ENCODE data around the gene CD99L2.
"Not testable (repeated sequence)": the region's sequence is repeated elsewhere in the genome, so short reads cannot be mapped to it uniquely, and the experiment has no call there.

Gene CD99L2

DNA sequence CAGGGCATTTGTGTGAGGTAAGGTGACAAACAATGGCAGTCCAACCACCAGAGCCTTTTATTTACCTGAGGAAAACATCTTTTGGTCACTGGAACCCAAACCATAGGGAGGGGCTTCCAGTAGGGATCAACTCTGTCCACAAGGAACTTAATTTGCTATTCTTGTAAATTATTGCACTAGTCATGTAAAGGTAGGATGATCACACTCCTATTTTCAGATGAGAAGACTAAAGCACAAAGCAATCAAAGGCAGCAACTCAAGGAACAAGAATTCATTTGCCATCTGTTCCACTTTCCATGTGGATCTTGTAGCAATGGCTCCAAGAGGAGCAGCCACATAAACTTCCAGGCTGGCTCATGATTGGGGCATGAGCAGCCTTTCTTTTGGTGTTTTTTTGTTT lies 35.3 kb downstream of the CD99L2 start:
- FAIRE-seq (no peak), DNase-seq (ENCODE audit: extremely low spot score, insufficient read length, low read depth) (no peak)

DNA sequence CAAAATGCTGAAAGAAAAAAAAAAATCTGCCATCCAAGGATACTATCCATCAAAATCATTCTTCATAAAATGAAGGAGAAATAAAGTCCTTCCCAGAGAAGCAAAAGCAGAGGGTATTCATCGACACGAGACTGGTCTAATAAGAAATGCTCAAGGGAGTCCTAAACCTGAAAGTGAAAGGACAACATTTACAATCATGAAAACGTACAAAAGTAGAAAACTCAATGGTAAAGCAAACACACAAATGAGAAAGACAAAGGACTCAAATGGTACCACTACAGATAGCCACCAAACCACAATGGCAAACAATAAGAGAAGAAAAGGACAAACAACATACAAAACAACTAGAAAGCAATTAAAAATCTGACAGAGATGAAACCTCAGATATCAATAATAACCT lies 41.0 kb downstream of the CD99L2 start:
- FAIRE-seq (no peak), DNase-seq (ENCODE audit: extremely low spot score, insufficient read length, low read depth) (no peak)

DNA sequence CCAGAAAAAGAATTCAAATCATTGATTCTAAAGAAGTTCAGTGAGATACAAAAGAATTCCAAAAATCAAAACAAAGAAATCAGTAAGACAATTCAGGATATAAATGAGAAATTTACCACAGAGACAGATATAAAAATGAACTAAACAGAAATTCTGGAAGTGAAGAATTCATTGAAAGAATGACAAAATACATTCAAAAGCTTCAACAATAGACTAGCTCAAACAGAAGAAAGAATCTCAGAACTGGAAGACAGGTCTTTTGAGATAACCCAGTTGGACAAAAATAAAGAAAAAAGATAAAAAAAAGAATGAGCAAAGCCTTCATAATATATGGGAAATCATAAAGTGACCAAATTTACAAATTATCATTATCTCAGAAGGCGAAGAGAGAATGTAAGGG lies 41.7 kb downstream of the CD99L2 start:
- FAIRE-seq (peak; percentile 26), DNase-seq (ENCODE audit: extremely low spot score, insufficient read length, low read depth) (no peak)

DNA sequence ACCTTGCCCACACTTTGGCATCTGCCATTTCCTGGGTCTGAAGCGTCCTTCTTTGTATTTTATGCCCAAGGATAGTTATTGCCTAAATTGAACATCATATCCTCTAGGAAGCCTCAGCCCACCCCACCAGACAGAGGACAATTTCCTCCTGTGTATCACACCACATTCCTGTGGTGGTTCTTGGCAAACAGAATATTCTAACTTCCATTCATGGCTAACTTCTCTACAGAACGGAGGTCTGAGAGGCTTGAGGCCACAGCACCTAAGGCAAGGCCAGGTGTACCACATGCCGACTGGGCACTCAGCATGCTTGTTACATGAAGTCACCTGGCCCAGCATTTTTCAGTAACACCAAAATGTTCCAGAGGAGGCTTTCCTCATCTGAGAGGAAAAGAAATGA lies 42.4 kb downstream of the CD99L2 start:
- DNase-seq (ENCODE audit: extremely low spot score, insufficient read length, low read depth) (no peak), FAIRE-seq (no peak)

DNA sequence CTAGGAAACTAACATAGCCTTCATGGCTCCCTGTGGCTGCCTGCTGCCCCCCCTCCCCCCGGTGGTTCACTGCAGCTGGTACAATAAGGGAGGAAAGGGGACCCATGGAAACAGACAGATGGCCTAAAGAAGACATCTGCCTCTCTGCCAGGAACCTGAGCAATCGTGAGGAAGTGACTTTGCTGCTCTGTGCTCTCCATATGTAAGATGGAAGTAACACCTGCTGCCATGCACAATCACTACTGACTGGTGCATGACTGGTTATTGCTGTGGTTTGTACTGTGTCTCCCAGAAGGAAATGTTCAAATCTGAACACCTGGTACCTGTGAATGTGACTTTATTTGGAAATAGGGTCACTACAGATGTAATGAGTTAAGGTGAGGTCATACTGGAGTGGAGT lies 43.6 kb downstream of the CD99L2 start:
- FAIRE-seq (no peak), DNase-seq (ENCODE audit: extremely low spot score, insufficient read length, low read depth) (no peak)

DNA sequence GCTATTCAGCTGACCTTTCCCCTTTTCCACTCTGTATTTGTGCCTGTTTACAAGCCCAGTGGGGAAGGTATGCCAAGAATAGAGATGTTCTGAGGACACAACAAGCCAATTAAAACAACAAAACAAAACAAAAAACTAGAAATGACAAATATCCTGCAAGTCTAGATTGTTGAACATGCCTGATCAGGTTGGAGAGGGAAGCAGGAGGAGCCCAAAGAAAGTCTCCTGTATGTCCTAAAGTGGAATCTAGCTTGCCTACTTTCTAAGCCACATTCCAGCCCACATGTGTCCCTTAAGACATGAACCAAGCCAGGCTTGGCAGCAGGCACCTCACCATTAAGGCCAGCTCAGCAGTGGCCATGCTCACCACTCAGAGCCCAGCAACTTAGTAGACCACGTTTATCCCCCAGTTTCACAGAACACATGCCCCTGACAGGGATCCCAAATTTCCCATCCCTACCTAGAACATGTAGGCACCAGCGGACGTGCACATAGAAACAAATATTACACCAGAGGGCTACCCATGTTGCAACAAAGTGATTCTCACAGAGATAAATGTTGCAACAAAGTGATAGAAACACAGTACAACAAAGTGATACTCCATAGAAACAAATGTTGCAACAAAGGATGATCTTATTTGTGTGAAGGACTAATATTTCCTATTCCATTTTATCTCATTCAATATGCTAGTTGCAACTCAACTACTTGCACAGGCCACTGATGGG lies 48.3 kb downstream of the CD99L2 start:
- FAIRE-seq: no peak
- DNase-seq (ENCODE audit: extremely low spot score, insufficient read length, low read depth): no peak

DNA sequence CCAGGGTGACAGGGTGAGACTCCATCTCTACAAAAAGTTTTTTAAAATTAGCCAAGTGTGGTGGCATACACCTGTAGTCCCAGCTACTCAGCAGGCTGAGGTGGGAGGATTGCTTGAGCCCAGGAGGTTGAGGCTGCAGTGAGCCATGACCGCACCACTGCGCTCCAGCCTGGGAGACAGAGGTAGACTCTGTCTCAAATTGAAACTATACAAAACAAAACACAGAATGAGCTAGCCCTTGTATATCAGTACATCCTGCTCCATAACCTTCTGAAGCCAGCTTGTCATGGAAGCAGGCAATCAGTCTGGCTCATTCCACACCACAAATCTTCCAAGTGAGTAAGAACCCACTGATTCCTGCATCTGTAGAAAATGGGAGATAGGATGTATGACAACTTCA lies 49.0 kb downstream of the CD99L2 start:
- no peak for DNase-seq (ENCODE audit: extremely low spot score, insufficient read length, low read depth)
- FAIRE-seq: peak; percentile 78

DNA sequence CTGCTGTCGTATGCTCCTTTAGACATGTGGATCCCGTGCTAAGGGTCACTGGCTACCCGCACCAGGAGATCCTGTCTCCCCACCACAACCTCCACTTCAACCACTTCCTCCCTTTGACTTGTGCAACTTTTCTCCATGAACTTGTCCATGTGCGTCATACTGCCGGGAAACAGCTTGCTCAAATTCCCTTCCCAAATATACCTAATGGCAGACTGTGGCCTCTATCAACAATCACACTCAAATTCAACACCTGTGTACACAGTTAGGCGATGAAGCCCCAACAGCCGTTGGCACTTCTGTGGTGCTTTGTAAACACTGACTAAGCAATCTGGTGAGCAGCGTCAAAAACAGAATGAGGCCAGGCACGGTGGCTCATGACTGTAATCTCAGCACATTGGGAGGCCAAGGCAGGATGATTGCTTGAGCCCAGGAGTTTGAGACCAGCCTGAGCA lies 49.5 kb downstream of the CD99L2 start:
- DNase-seq (ENCODE audit: extremely low spot score, insufficient read length, low read depth) (no peak), FAIRE-seq (no peak)

DNA sequence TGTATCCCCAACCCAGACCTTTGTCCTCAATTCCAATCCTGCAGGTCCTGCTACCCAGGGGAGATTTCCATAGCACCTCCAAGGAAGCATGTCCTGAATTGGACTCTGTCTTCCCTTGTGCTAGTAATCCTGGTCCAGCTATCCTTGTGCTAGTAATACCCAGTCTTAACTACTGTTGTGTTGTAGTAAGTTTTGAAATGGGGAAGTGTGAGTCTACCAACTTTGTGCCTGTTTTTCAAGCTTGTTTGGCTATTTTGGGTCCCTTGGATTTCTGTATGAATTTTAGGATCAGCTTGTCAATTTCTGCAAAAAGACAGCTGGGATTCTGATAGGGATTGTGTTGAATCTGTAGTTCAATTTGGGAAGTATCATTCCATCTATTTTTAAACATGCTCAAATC lies 51.4 kb downstream of the CD99L2 start:
- FAIRE-seq: no peak

DNA sequence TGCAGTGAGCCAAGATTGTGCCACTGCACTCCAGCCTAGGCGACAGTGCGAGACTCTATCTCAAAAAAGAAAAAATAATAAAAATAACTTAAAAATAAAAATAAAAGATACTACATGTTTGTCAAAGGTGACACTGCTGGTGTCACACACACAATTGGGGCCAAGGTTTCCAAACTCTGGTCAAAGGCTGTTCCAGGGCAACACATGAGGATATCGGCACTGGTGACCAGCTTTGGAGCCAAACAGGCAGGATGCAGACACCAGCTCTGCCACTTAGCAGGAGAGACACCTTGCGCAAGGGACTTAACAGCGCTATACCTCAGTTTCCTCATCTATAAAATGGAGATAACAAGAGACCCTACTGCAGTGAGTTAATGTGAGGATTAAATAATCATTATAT lies 52.3 kb downstream of the CD99L2 start:
- FAIRE-seq: no peak
- no peak for DNase-seq (ENCODE audit: extremely low spot score, insufficient read length, low read depth)

More for the DNA sequence above, 51.4 kb downstream of the CD99L2 start:
- no peak for DNase-seq (ENCODE audit: extremely low spot score, insufficient read length, low read depth)

DNA sequence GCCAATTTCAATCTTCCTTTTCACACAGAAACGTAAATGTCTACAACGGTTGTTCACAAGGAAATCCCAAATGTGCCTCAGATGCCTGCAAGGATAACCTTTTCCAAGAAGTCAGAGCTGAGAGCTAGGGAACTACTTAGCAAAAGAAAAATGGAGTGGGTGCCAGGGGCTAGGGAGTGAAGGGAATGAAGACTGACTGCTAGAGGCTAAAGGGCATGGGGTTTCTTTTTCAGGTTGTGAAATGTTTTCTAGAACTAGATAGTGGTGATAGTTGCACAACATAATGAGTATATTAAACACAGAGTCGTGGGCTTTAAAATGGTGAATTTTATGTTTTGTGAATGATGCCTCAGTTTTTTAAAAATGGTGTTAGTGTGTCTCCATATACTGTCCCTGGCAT lies 53.4 kb downstream of the CD99L2 start:
- FAIRE-seq (no peak), DNase-seq (ENCODE audit: extremely low spot score, insufficient read length, low read depth) (no peak)

DNA sequence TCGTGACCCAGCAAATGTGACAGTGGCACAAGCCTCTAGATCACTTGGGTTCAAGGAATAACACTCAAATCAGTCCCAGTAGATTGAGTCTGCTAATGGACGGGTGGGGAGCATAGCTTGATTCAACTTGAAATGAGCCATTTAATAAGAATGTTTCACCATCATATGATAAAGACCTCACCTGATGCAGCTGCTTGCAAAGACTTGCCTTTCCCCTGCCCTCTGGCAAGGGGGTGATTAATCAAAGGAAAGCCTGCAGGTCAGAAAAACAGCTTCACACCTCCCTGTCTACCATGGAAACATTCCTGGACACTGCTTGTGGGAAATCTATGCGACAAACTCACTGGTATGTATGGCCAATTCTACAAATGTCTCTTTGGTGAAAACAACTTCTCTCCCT lies 54.5 kb downstream of the CD99L2 start:
- no peak for FAIRE-seq

DNA sequence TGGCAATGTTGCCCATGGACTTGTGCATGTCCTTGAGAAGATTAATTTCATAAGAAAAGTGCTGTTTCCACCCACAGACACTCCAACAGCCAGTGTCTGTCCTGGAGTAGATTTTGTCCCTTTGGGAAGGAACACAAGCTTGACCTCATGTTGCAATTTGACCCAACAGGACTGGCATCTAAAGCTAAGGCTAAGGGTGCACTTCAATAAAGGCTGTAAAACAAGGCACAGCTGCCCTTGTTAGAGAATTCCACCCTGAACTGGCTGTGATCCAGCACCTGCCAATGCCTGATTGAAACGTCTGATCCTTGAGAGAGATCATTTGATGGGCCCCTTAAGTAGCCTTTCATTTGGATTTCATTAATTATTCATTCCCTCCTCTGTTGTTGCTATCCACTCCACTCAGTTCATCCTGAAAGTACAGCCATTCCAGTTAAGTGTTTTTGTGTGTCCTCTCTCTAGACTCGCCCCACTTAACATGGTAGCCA lies 56.2 kb downstream of the CD99L2 start:
- FAIRE-seq (no peak), DNase-seq (ENCODE audit: extremely low spot score, insufficient read length, low read depth) (no peak)

More for the DNA sequence above, 54.5 kb downstream of the CD99L2 start:
- DNase-seq (ENCODE audit: extremely low spot score, insufficient read length, low read depth): no peak

DNA sequence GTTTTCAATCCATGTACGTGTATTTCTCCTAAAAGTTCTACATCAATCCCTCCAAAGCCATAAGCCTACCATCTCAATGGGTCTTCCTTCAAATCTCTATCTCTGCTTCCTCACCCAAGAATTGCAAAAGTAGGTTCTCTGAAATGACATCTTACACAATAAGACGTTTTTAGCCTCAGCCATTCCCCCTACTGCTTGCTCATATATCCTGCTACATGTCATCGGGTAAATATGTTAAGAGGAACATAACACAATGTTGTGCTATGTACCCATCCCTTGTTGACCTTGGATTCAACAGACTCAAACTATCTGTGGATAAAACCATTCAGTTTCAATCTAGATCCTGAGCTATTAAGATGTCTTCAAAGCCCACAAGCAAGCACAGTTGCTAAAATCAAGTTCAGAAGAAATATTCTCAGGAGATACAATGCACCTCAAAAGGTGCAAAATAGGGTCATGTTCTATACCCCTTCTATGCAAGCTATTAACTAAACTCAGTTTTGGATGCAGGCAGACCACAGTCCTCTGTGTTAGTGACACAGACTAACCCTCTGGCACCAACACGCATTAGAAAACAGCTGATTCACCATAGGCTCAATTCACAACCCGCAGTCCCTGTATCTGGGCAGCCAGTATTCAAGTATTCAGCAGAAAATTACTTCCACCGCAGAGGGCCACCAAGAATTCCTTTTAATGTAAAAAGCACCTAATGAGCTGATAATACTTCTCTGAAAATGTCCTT lies 56.8 kb downstream of the CD99L2 start:
- no peak for FAIRE-seq
- no peak for DNase-seq (ENCODE audit: extremely low spot score, insufficient read length, low read depth)

DNA sequence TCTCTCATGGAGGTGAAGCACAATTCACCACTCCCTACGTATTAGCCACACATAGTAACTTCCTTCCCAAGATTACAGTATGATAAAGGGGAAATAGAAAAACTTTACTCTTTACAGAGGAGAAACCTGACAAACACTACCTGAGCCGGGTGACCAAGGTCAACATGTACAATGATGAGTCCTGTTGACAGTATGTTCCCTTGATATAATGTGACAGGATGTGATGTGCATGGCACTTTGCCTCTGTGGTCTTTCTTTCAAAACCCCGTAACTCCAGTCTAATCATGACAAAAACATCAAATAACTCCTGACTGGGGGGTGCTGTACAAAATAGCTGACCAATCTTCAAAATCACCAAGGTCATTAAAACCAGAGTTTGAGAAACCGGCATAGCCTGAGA lies 60.6 kb downstream of the CD99L2 start:
- no peak for FAIRE-seq
- DNase-seq (ENCODE audit: extremely low spot score, insufficient read length, low read depth): no peak

DNA sequence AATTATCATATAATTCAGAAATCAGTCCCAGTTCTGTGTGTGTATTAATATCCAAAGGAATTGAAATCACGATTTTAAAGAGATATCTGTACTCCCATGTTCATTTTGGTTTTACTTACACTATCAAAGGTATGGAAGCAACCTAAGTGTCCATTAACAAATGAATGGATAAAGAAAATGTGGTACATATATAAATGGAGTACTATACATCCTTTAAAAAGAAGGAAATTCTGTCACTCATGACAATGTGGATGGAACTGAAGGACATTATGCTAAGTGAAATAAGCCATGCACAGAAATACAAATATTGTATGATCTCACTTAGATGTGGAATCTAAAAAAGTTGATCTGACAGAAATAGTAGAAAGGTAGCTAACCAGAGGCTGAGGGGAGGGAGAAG lies 63.8 kb downstream of the CD99L2 start:
- DNase-seq (ENCODE audit: extremely low spot score, insufficient read length, low read depth) (no peak), FAIRE-seq (no peak)

DNA sequence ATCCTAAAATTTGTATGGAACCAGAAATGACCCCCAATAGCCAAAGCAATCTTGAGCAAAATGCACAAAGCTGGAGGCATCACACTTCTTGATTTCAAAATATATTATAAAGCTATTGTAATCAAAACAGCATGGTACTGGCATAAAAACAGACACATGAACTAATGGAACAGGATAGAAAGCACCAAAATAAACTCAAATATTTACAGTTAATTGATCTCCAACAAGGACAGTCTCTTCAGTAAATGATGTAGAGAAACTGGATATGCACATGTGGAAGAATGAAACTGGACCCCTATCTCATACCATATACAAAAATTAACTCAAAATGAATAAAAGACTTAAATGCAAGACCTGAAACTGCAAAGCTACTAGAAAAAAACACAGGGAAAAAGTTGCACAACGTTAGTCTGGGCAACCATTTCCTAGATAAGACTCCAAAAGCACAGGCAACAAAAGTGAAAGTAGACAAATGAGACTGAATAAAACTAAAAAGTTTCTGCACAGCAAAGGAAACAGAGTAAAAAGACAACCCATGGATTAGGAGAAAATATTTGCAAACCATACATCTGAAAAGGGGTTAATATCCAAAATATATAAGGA lies 64.9 kb downstream of the CD99L2 start:
- FAIRE-seq: no peak
- DNase-seq (ENCODE audit: extremely low spot score, insufficient read length, low read depth): no peak

DNA sequence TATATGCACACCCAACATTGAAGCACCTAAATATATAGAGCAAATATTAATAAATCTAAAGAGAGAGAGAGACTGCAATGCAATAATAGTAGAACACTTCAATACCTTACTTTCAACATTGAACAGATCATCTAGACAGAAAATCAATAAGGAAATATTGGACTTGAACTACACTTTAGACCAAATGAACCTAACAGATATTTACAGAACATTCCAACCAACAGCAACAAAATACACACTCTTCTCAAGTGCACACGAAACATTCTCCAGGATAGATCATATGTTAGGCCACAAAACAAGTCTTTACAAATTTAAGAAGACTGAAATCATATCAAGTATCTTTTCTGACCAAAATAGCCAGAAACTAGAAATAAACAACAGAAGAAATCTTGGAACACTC lies 66.6 kb downstream of the CD99L2 start:
- no peak for FAIRE-seq
- no peak for DNase-seq (ENCODE audit: extremely low spot score, insufficient read length, low read depth)

DNA sequence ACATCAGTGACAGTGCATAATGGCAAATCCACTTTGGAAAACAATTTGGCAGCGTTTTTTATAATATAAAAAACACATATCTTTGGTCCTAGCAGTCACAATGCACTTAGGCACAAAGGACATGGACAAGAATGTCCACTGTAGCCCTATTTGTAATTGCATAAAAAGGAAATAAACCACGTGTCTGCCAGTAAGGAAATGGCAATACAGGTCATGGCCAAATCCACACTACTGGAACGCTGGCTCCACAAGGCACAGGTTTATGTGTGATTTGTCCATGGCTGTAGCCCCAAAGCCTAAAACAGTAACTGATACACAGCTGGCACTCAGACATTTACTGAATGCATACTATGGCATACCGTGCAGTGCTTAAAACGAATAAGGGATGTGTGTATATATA lies 69.7 kb downstream of the CD99L2 start:
- no peak for FAIRE-seq

DNA sequence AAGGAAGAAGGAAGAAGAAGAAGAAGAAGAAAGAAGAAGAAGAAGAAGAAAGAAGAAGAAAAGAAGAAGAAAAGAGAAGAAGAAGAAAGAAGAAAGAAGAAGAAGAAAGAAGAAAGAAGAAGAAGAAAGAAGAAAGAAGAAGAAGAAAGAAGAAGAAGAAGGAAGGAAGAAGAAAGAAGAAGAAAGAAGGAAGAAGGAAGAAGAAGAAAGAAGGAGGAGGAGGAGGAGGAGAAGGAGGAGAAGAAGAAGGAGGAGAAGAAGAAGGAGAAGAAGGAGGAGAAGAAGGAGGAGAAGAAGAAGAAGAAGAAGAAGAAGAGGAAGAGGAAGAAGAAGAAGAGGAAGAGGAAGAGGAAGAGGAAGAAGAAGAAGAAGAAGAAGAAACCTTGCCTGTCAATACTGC lies 74.1 kb downstream of the CD99L2 start:
- FAIRE-seq; DNase-seq (ENCODE audit: extremely low spot score, insufficient read length, low read depth): not testable (repeated sequence)

More for the DNA sequence above, 69.7 kb downstream of the CD99L2 start:
- no peak for DNase-seq (ENCODE audit: extremely low spot score, insufficient read length, low read depth)

DNA sequence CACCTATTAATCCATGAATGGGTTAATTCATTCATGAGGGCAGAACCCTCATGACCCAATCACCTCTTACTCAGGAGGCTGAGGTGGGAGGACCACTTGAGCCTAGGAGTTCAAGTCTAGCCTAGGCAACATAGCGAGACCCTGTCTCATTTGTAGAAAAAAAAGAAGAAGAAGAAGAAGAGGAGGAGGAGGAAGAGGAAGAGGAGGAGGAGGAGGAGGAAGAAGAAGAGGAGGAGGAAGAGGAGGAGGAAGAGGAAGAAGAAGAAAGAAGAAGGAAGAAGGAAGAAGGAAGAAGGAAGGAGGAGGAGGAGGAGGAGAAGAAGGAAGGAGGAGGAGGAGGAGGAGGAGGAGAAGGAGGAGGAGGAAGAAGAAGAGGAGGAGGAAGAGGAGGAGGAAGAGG lies 74.6 kb downstream of the CD99L2 start:
- not testable (repeated sequence) for FAIRE-seq; DNase-seq (ENCODE audit: extremely low spot score, insufficient read length, low read depth)

All from GM18507 (cell line).